HFF-Myc (cell line): ENCODE results near the gene GMPR2.
A peak's percentile ranks its signal among the peaks of the same experiment; 100 is the strongest.

ENCODE experiments used
- DNase-seq: peaks from one replicate; pipeline ENCODE4 v3.0.0-alpha.2; 2011; ENCODE audit warnings: low read depth; ENCODE audit errors: extremely low read depth
- H3K4me3 ChIP-seq: replicated peaks from 2 replicates; pipeline ENCODE4 v1.5.1; 2011; ENCODE audit warnings: low read depth, mild to moderate bottlenecking, control low read depth, low read length
- CTCF ChIP-seq: IDR thresholded peaks from 2 replicates; pipeline ENCODE4 v1.5.1; 2012; ENCODE audit warnings: mild to moderate bottlenecking, low read depth, low read length, control low read depth; ENCODE audit errors: missing control alignments

GMPR2 gene

DNA sequence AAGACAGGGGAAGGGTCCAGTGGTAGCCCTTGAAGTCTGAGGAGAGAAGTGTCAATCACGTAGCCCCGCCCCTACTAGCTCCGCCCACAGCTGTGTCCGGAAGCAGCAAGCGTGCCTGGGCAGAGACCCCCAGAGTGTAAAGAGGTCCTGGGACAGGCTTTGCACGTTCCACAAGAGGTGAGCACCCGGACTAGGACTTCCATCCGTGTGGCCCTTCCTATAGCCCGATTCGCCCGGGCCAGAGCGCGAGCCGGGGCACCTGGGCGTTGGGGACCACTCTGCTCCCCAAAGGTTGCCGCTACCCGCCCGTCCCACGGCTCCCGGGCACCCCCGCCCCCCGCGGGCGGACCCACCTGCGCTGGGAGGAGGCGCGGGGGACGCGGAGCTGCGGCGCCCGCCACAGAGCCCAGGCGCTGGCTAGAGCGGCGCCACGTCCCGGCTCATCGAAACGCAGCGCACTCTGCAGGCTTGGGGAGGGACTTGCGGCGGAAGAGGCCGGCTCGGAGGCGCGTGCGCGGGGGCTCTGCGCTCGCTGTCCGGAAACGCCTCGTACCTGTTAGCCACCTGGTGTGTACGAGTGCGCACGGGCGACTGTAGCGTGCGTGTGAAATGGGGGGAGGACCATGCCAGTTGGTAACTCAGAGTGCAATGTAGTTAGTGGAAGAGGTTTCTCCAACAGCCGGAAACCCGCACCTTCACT lies 38.6 kb downstream of the GMPR2 start, which contains the start of gene RABGGTA:
Gene RABGGTA (minus strand): TSS at position 464 of the 700 bp plus-strand sequence. CDS start 482 bp downstream, outside the sequence.
- TF ChIP-seq CTCF: peak; percentile 58
- peak; percentile 57 for DNase-seq
- H3K4me3 ChIP-seq: peak within 1 kb of the TSS; percentile 89

GRCh38 chr14:24271834-24272263 lies 39.1 kb downstream of the GMPR2 start:
- no peak for DNase-seq
- TF ChIP-seq CTCF: no peak
- peak overlapping the region; percentile 89 for H3K4me3 ChIP-seq

GRCh38 chr14:24272467-24272866 lies 39.7 kb downstream of the GMPR2 start:
- DNase-seq: no peak
- no peak for TF ChIP-seq CTCF
- H3K4me3 ChIP-seq: no peak overlapping the region

DNA sequence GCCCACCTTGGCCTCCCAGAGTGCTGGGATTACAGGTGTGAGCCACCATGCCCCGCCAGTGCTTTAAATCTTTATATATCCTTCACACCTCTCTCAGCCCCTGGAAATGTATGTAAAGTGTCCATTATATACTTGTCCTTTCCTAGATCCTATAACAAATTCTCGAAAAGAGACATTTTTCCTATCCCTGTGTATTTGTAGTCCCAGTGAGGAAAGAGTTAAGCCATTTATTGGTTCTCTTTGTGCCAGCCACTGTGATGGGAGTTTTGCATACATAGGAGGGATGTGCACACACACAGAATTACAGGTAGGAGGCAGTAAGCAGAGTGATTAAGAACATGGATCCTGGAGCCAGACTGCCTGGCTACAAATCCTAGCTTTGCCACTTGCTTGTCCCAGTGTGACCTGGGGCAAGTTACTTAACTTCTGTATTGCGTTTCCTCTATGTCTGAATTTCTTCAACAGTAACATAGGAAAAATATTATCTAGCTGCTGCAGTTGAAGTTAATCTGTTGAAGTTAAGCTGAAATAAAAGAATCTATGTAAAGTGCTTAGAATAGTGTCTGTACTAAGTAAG lies 40.8 kb downstream of the GMPR2 start:
- no peak overlapping the region for H3K4me3 ChIP-seq
- TF ChIP-seq CTCF: no peak
- DNase-seq: no peak

DNA sequence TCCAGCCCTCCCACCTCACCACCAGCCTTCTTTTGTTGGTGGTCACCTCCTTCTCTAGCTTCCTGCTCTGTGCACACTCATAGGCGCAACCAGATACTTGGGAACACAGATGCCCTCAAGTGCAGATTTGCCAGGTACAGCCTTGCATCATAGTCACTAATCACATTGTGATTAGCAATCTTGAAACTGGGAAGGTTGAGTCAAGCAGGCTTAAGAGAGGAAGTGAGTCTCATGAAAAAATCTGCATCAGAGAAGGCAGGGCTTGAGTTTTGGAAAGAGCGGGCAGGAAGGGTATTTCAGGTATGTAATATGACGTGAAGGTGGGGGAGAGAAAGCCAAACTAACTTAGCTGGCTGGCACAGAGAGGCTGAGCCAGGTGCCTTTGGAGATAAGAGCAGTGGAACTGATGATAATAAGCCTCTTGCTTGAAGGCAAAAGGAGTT lies 41.4 kb downstream of the GMPR2 start:
- no peak for DNase-seq
- no peak for TF ChIP-seq CTCF
- H3K4me3 ChIP-seq: no peak overlapping the region

- DNase-seq: no peak
- H3K4me3 ChIP-seq: no peak overlapping the region
- TF ChIP-seq CTCF: no peak
These were observed 44.3 kb downstream of the GMPR2 start for GRCh38 chr14:24277071-24277470.
